ENCODE measurements around the gene B3GAT1.
A peak's percentile ranks its signal among the peaks of the same experiment; 100 is the strongest.

B3GAT1 gene

DNA sequence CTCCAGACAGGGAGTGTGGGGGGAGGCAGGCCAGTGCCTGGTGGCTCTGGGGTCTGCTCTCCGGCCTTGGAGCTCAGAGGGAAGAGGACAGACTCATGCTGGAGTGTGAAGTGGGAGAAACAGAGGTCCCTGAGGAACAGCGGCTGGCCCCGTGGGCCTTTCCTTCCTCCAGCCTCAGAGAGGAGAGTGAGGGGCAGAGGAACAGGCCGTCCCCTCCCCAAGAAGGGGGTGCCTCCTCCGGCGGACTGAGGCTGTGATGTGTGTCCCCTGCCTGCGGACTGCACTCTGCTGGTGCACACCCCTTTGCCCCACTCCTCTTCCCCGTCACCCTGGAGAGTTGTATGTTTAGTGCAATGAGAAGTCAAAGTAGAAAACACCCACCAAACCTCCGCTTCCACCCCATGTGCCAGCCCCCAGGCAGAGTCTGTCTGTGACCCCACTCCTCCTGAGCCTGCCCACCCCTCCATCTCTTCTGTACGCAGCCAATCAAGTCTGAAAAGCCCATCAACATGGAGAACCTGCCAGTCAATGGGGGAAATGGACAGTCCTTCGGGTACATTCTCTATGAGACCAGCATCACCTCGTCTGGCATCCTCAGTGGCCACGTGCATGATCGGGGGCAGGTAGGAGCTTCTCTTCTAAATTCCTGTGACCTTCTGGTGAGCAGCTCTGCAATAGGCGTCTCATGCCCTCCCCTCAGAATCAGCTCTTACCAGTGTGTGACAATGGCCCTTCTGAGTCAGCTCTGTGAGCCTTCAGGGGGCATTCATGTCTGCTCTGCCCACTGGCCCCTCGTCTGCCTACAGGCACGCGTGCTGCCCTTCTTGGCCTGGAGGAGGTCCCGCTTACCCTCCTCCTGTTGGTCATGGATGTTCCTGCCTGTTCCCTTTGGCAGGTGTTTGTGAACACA is 41.3 kb downstream of the B3GAT1 start:
- DNase-seq: no peak

DNA sequence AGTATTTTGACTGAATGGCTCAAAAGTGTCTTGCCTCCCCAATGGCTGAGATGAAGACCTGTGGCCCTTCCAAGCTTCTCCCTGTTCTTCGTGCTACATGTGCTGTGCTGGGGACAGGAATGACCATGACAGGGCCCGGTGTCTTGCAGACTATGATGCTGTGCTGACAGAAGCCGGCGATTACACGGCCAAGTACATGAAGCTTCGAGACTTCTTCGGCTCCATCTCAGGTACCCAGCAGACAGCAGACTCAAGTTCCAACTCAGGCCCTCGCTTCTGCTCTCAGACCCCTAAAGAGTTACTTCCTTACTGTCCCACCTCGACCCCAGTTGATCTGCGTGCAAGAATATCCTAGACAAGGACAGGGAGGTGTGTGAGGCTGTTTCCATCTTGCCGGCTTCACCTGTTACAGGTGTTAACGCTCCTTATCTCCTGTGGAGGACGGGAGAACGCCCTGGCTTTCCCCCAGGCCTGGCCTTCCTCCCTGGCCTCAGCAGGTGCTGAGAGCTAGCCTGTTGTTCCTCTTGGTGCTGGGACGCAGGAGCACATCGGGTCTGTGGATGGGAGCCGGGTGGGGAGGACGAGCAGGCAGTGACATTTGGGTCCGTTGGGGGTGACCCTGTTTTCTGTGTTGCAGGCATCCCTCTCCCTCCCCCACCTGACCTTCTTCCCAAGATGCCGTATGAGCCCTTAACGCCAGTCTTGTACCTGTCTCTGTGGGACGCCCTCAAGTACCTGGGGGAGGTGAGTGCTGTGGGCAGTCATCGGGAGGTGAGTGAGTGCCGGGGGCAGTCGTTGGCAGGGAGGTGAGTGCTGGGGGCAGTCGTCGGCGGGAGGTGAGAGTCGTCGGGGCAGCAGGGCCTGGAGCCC is 42.2 kb downstream of the B3GAT1 start:
- DNase-seq: no peak

DNA sequence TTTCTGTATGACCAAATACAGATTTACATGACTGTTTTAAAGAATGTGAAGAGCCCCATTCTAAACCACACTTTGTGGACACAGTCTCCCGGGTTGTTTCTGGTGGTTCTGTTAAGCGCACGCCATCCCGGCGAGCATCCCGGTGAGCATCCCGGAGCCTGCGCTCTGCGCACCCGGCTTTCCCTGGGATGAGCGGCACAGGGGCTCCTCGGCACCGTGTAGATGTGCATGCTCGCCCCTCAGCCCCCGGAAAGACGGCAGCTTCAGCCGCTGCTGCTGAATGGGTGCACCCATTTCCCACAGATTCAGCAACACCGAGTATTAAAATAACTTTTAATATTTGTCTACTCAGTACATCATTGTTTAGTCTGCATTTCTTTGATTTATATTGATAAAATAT is 44.3 kb downstream of the B3GAT1 start:
- no peak for DNase-seq

DNA sequence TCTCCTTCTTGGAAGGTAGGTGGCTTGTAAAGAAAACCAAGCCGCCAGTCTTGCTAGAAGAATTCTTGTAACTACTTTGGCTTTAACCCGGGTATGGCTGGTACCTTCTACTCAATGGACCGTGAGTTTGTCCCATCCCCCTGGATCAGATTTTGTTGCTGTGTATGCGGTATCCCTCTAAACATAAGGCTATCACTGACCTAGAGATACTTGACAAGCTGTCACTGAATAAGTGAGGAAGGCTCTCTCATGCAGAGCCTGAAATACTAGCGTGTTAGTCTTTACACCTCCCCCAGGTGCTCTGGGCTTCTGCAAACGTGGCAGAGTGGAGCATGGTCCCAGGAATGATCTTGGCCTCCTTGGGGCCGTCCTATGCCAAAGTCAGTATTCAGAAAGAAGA is 45.8 kb downstream of the B3GAT1 start:
- DNase-seq: no peak

DNA sequence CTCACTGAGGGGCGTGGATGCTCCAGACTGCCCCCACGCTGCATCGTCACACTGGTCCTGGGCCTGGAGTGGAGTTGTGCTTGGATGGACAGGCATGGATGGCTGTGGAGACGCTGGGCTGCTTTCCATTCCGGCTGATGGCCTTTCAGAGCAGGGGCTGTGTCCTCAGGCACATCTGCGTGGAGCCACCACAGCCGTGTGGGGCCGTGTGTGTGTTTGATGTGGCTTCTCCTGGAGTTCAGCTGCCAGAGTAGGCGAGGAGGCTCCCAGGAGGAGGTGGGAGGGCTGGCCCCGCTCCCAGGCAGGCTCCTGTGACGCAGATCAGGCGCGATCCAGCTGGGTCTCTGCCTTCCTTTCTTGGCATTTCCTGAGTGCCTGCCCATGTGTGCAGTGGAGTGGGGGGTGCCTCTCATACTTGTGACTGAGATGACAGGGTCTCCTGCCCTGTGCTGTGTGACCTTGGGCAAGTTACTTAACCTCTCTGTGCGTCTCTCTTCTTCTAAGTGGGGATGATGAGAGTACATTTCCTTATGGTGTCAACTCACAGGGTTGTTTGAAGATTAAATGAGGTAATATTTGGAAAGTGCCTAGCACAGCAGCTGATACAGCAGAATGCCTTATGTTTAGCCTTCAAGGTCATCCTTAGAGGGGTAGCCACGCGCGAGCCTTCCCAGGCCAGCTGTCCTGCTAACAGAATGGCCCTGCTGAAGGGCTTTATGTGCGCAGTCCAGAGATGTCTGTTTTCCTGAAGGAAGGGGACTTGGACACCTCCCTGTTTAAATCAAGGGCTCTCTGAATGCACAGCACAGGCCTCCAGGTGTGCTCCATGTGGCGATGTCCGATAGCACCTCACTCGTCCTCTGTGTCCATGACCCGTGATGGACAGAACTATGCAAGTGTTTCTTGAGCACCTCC is 46.8 kb downstream of the B3GAT1 start:
- DNase-seq: no peak

DNA sequence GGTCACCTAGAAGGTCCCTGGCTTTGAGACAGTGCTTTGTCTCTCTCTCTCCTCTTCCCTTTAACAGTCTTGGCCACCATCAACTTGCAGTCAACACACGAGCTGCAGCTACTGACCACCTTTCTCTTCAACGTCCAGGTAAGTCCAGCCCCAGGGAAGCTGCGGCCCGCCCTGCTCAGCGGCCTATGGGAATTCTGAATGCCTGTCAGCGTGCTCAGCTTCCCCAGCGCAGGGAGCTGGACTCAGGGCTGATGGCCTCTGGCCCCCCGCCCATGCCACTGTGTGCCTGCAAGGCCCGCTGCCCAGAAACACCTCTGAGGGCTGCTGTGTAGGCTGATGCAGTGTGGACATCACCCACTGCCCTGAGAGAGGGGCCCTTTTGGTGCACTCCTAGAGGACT is 47.8 kb downstream of the B3GAT1 start:
- DNase-seq: no peak

DNA sequence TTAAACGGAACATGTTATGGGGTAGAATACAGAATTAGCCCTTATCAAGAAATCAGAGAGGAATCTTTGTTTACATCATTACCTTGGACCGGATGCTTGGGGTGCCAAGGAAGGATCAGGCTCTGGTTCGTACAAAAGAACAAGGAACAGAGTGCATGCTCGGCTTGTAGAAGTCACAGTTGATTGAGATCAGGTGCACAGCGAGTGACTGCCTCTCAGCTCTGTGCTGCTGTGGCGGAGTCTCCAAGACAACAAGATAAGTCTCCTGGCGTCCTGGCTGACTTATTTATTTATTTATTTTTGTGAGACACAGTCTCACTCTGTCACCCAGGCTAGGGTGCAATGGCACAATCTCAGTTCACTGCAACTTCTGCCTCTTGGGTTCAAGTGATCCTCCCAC is 48.5 kb downstream of the B3GAT1 start:
- DNase-seq: no peak

DNA sequence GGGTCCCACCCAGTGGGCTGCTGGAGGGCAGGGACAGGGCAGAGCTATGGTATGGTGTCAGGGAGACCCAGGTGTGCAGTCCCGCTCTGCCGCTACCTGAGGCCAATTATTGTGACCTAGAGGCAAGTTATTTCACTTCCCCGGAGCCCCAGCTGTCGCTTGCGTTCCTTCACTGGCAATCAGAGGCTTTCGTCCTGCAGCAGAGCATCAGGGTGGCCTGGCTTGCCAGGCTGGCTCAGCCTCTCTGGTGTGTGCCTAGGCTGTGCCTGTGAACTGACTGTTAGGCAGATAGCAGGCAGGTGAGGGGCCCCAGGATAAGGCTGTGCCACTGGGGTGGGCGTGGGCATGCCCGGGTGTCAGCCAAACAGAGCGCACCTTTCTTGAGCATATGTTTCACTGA is 48.9 kb downstream of the B3GAT1 start:
- no peak for DNase-seq

DNA sequence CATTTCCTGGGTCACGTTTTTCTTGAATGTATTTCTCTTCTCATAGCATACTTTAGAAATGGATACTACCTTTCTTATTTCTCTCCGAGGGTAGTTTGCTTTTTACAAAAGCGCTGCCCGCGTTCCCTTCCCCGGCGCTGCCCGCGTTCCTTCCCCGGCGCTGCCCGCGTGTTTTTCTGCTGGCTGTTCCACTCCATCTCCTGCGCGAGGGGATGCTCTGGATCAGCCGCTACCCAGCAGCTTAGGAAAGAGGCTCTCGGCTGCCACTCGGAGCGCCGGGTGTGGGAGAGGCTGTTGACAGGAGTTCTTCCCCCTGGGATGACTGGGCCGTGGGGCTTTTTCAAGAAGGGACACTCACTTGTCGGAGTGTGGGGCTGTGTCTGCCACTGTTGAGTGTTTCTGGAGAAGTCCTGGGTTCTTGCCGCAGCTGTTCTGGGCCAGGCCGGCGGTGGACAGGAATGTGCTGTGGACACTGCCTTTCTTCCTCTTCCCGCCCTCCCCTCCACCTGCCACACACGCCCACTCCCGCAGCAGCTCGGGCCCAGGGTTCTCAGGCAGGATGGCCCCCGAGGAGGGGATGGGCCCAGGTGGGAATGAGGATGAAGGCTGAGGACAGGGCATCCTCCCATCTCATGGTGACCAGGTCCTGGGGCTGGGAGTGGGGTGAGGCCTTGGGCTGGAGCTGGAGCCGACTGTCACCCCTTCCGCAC is 49.7 kb downstream of the B3GAT1 start:
- no peak for DNase-seq

DNA sequence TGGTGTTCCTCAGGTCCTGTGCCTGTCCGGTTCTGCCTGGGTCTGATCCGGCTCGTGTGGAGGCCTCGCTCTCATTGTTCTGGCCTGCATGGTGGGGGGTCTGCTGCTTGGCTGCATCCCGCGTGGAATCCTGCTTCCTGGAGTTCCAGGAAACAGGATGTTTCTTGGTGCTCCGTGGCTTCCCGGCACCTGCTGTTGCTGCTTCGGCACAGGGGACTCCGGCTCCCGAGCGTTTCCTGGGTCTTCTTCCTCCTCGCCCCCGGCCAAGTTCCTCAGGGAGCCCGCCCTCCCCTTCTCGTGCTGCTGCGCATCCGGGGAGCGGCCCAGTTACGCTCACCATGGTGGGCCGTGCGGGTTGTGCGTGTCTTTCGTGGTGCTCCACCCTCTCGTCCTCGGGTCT is 50.4 kb downstream of the B3GAT1 start:
- no peak for DNase-seq

DNA sequence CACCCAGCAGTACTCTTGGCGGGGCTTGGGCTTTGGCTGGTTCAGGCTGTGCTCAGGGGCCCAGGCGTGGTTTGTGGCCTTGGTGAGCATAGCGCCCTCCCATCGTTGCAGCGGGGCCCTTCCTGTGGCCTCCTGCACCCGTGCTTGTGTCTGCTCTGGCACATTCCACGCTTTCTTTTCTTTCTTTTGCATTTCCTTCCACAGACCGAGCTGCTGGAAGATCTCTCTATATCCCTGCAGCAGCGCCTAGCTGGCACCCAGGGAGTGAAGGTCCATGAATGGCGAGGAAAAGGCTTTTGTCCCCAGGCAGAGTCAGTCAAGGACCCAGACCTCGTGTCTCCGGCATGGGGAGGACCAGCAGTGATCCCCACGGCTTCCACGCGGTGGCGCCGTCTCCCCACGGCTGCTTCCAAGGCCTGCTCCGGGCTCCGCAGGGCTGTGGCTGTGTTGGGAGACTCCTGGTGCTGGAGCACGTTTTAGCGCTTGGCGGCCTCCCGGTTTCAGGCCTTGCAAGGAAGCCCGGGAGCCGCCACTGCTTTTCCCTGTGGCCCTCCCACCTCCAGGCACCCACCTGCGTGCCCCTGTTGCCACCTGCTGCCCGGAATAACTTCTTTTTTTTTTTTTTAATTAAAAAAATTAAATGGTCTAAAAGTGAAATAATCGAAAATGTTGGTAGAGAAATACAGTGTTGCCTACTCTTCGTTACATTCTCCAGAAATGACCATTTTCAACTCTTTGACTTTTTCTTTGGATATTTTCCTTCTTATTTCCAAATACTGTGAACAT is 51.8 kb downstream of the B3GAT1 start:
- peak; percentile 56 for DNase-seq

DNA sequence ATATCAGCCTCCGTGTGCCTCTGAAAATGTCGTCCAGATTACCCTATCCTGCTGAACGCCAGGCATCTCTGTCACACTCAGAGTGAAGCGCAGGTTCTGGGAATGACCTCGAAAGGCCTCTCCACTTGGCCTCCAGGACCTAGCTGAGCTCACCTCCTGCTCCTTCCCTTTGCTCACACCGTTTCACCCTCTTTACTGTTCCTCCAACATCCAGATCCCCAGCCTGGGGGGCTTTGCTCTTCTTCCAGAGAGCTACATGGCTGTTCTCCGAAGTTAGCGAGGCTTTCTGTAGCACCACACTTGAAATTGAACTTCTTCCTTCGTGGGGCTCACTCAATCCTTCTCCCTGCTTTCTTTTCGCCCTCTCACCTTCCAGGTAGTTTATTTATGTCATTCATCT is 52.4 kb downstream of the B3GAT1 start:
- DNase-seq: no peak

DNA sequence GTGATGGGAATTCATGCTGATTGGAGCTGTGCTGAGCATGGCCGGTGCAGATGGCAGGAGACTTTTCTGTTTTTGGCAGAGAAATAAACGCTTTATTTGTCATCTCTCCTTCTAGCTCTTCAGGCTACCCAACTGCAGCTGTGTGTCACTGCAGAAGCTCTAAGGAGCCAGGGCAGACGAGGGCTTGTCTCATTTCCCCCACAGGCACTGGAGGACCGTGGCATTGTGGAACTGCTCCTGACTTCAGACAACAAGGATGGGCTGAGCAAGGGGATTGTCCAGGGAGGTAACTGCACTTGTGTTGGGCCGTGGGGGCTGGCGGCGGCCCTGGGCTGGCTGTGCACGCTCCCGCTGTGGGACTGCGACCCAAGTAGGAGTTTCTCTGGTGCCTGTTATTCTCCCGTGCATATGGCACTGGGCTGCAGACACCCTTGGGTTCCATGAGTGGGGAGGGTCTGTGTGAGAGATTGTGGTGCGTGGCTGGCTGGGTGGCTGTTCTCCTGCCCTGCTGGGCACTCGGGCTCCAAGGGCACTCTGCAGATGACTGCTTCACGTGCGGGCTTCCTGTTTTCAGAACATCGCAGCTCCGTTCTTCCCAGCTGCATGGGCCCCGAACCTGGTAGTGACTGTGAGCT is 53.1 kb downstream of the B3GAT1 start:
- DNase-seq: no peak

DNA sequence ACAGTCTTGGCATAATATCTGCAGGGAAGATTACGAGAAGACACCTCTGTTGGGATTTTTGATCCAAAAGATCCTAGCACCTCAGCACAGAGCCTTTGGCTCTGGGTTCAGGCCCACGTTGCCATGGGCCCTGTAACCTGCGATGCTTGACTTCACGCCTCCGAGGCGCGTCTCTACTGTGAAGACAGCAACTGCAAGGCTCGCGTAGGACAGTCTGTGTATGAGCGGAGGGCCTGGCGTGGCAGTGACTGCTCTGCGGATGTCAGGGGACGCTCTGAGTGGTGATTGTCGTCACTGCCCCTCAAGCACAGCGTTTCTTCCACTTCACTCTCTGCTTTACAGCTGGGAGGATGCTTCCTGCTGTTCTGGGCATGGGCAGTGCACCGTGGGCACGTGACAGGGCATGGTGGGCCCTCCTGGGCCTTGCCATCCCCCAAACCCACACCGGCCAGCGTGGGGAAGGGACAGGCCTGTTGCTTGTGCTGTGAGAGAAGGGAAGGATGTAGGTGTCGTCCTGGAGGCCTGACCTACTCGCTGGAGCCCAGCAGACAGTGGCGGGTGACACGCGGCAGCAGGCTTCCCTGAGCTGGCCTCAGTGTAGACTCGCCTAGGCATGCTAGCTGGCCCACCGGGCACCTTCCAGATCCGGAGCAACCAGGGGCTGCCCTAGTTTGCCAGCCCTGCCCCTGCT is 53.7 kb downstream of the B3GAT1 start:
- no peak for DNase-seq

DNA sequence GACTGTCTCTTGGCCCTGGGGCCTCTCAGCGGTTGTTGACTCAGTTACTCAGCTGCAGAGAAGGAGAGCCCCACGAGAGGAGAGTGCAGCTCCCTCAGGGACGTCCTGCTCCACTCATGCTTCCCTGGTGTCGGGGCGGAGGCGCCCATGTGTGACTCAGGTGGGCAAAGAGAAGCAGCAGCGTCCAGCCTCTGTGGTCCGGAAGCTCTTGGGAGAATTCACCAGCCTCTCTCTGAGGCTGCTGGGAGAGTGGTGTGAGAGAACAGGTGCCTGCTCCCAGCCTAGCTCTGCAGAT is 54.5 kb downstream of the B3GAT1 start:
- no peak for DNase-seq

DNA sequence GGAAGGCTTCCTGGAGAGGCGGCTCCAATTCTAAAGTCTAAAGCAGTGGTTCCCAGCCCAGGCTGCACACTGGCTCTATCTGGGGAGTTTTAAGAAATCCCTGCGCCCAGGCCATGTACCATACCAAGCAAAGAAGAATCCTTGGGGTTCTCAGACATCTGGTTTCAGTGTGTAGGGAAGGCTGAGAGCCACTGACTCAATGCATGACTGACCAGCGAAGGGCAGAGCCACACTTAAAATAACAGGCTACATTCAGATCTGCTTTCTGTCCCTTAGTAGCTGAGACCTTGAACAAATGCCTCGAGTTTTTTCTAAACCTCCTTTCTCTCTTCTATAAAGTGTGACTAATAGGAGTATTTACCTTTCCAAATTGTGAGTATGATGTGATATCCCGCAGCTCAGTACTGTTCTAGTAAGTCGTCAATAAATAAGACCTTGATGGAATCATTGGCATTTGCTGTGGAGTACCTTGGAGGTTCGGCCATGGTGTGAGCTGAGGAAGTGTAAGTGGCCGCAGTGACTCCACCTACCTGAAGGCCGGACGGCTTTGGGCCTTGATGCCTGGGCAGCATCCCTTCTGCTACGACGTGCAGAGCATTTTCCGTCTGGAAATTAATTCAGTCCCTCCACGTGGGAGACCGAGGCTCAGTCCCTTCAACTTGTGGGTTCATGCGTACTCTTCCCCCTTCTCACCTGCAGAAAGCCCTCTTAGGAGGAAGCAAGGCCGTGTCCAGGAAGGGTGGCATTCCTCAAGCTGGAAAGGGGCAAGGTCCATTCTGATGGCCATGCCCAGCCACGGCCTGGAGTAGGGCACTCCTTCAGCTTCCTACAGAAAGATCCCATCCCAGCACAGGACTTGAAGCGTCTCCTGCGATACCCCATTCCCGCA is 55.1 kb downstream of the B3GAT1 start:
- no peak for DNase-seq

DNA sequence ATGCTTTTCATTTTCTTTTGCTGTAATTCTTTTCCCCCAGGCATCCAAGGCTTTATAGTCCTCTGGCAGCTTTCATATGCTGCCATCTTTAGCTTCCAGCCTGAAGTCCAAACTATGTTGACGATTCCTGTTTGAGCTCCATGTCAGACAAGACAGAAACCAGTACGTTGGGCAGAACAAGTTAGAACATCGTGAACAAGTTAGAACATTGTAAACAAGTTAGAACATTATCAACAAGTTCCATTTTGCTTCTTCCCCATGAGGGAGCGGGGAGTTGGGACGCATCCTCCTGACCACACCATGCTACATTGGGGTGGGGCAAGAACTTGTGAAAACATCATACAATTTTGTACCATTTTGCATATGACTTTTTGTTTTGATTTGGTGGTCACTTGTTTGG is 56.4 kb downstream of the B3GAT1 start:
- no peak for DNase-seq

DNA sequence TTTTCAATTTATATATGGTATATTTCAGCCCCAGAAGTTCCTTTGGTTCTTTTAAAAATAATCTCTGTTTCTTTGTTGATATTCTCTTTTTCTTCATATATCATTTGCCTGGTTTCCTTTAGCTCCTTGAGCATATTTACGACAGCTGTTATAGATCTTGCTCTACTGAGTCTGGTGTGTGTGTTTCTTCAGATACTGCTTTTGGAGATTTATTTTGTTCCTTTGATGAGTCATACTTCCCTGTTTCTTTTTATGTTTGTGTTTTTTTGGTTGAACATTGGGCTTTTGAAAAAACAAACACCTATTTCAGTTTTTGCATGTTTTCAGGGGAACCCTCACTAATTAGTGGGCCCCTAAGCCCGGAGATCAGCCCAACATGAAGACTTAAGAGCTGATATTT is 56.9 kb downstream of the B3GAT1 start:
- no peak for DNase-seq

DNA sequence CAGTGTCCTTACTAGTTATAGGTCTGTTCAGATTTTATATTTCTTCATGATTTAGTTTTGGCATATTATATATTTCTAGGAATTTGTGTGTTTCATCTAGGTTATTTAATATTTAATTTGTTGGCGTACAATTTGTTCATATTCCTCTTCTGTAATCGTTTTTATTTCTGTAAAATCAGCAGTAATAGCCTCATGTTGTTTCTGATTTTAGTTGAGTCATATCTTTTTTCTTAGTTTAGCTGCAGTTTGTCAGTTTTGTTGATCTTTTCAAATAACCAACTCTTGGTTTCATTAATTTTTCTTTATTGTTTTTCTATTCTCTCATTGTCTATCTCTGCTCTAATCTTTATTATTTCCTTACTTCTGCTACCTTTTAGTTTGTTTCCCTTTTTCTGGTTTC is 59.9 kb downstream of the B3GAT1 start:
- no peak for DNase-seq

DNA sequence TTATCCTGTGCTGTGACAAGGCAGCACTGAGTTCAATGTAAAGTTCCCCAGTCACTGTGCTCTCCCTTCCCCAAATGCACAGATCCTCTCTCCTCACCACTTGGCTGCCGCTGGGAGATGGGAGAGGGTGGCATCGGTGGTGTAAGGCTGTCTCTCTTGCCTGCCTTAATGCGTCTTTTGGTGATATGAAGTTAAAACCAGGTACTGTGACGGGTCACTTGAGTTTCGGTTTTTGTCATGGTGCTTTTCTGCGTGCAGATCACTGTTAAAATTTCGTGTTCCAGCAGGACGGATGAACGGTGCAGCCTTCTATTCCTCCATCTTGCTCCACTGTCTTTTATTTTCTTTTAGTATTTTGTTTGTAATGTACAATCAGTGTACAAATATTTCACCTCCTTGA is 61.7 kb downstream of the B3GAT1 start:
- DNase-seq: no peak

Measured in activated T-cell treated with anti-CD3 and anti-CD28 coated beads for 4 hours (primary cell).